T-helper 17 cell (primary cell): Measurements from ENCODE around the gene HOXB8. TPM values are rescaled to one million over a fixed set of nuclear protein-coding genes. Genes with fewer than 3 reads are reported as not detected.

Source experiments
- ATAC-seq: fragments of 150-1000 bp; cut with Tn5 transposase; 2 replicates; pipeline ENCODE4 v1.10.0; 2021; ENCODE audit warnings: mild to moderate bottlenecking, moderate library complexity
- DNase-seq, 3 donors: peaks; one replicate each; pipeline versions ENCODE4 v3.0.0 to v3.0.0-alpha.2; 2020 to 2021
- H3K9me3 ChIP-seq: one replicate; pipeline ENCODE4 v1.7.0; 2013; ENCODE audit warnings: low read length, mild to moderate bottlenecking; ENCODE audit not compliant: control insufficient read depth, poor library complexity, severe bottlenecking
- H3K27ac Mint-ChIP-seq: one replicate; pipeline ENCODE4 v1.8.0; 2022; ENCODE audit warnings: mild to moderate bottlenecking, moderate library complexity, mixed read lengths
- H3K27me3 Mint-ChIP-seq: one replicate; pipeline ENCODE4 v1.8.0; 2022; ENCODE audit warnings: mixed read lengths
- H3K36me3 Mint-ChIP-seq: one replicate; pipeline ENCODE4 v1.8.0; 2022; ENCODE audit warnings: low read depth, mixed read lengths
- H3K4me1 Mint-ChIP-seq: one replicate; pipeline ENCODE4 v1.8.0; 2022; ENCODE audit warnings: mild to moderate bottlenecking, mixed read lengths
- H3K4me3 Mint-ChIP-seq: one replicate; pipeline ENCODE4 v1.8.0; 2022; ENCODE audit warnings: mild to moderate bottlenecking, moderate library complexity, mixed read lengths
- total RNA-seq, 4 donors: library from RNA in 2 of 4; stranded (reverse) in 2 of 4; gene quantifications; one replicate each; pipeline ENCODE4 v1.2.3 and lab custom pipeline; 2022 to 2026

The HOXB8 gene
- total RNA-seq, 2 donors from 2014 or later = not detected

GRCh38 chr17:48615963-48616716 is 1.0 kb upstream of the HOXB8 start:
- Mint-ChIP-seq H3K27ac (peak overlapping the region; percentile 61), H3K27me3 (peaks cover 94% of the 10 kb centered on the region), H3K4me1 (peaks cover 50% of the 10 kb centered on the region), H3K36me3 (peaks cover 7% of the 10 kb centered on the region), H3K4me3 (no peak overlapping the region)
- no peak for ATAC-seq
- DNase-seq = no peak
- no peaks in the 10 kb centered on the region for H3K9me3 ChIP-seq

GRCh38 chr17:48613862-48614694 is 1.0 kb downstream of the HOXB8 start:
- H3K27me3 Mint-ChIP-seq = peaks cover 86% of the 10 kb centered on the region
- H3K4me3 Mint-ChIP-seq = peak overlapping the region; percentile 95
- no peaks in the 10 kb centered on the region for H3K9me3 ChIP-seq
- H3K27ac Mint-ChIP-seq = peak overlapping the region; percentile 73
- H3K4me1 Mint-ChIP-seq = peaks cover 48% of the 10 kb centered on the region
- ATAC-seq (no peak), DNase-seq (no peak)
- peaks cover 6% of the 10 kb centered on the region for H3K36me3 Mint-ChIP-seq

DNA sequence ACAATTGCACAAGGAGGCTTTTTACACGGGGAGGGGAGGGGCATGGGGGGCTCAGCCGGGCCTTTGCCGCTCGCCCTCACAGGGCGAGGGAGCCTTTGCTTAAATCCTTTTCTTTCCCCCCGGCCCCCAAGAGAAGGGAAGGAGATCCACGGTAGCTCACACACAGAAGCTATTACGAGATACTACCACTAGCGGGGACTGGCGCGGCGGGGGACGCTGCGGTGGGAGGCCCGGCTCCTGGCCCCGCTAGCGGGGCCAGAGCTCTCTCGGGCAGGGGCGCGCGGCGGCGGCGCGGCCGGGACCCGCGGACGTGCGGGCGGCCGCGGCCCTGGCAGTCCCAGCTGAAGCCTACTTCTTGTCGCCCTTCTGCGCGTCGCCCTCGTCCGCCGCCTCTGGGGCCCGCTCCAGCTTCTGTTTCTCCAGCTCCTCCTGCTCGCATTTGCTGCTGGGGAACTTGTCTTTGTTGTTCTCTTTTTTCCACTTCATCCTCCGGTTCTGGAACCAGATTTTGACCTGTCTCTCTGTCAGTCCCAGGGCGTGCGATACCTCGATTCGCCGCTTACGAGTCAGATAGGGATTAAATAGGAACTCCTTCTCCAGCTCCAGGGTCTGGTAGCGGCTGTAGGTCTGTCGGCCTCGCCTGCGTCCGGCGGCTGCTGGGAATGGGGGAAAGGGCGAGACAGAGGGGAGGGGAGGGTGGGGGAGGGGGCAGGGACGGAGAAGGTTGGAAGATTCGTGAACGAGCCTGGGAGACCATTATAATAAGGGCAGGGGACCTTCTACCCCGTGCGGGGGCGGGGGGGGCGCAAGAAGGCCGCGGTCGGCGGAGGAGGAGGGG is 2.0 kb downstream of the HOXB8 start:
- peaks cover 6% of the 10 kb centered on the region for H3K36me3 Mint-ChIP-seq
- no peak overlapping the region for H3K27ac Mint-ChIP-seq
- ATAC-seq (peak; percentile 78), DNase-seq (peak in 2 of 3 donors; percentile 46 to 50)
- H3K4me3 Mint-ChIP-seq = peak overlapping the region; percentile 95
- H3K9me3 ChIP-seq = no peaks in the 10 kb centered on the region
- H3K4me1 Mint-ChIP-seq = peaks cover 40% of the 10 kb centered on the region
- H3K27me3 Mint-ChIP-seq = peaks cover 85% of the 10 kb centered on the region

DNA sequence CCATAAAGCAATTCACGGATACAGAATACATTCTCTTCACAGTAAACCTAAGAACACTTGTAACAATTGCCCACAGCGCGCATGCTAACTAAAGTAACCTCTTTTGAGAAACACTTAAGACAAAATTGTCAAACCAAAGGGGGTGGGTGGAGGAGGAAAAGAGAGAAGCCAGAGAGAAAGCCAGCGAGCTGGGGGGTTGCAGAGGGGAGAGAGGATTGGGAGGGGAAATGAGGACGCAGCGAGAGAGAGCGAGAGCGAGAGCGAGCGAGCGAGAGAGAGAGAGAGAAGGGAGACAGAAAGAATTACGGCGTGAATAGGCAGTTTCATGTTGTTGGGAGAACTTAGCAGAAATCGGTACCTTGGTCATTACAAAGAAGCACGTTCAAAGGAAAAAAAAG is 2.6 kb downstream of the HOXB8 start:
- no peaks in the 10 kb centered on the region for H3K9me3 ChIP-seq
- DNase-seq (no peak), ATAC-seq (peak; percentile 18)
- H3K27me3 Mint-ChIP-seq = peaks cover 86% of the 10 kb centered on the region
- peak overlapping the region; percentile 95 for H3K4me3 Mint-ChIP-seq
- peaks cover 41% of the 10 kb centered on the region for H3K4me1 Mint-ChIP-seq
- peaks cover 8% of the 10 kb centered on the region for H3K36me3 Mint-ChIP-seq
- H3K27ac Mint-ChIP-seq = no peak overlapping the region

DNA sequence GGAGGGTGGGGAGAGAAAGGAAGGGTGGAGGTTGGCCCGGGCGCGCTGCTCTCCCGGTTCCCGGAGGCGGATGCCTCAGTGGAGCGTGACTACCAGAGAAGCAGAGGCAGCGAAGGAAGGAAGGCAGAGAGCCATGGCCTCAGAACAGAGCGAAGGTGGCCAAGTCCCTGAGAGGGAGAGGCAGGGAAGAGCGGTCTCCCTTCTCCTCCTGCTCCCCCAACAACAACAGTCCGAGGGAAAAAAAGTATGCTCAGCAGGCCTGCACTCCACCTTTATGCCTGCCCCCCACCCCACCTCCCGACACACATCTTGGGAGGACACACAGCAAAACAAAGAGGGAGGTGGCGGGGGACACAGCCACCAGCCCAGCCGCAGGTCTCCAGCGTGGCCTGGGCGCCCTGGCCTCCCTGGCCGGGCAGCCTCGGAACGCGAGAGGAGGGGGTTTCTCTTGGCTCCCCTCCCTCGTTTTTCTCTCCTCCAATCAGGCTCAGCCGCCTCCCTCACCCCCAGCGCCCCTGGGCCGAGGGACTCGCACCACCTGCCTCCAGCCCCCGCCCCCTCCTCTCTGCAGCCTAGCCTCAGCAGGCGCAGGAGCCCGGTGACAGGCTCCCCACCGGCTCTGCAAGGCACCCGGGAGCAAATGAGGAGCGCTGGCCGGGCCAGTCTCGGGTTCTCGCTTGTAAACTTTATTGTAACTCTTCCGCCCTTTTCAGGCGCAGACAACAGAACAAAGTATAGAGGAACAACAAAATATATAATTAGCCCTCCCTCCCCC is 3.2 kb downstream of the HOXB8 start:
- Mint-ChIP-seq H3K27ac (no peak overlapping the region), H3K4me3 (peak overlapping the region; percentile 95), H3K36me3 (peaks cover 5% of the 10 kb centered on the region), H3K27me3 (peaks cover 86% of the 10 kb centered on the region), H3K4me1 (peaks cover 36% of the 10 kb centered on the region)
- ATAC-seq = peak; percentile 3
- H3K9me3 ChIP-seq = no peaks in the 10 kb centered on the region
- DNase-seq = no peak

- Mint-ChIP-seq H3K27me3 (peaks cover 86% of the 10 kb centered on the region), H3K36me3 (peaks cover 7% of the 10 kb centered on the region), H3K27ac (peak overlapping the region; percentile 65), H3K4me1 (peaks cover 34% of the 10 kb centered on the region), H3K4me3 (peak overlapping the region; percentile 95)
- ATAC-seq (no peak), DNase-seq (no peak)
- H3K9me3 ChIP-seq = no peaks in the 10 kb centered on the region
These were observed 3.9 kb downstream of the HOXB8 start for GRCh38 chr17:48611213-48611612.

DNA sequence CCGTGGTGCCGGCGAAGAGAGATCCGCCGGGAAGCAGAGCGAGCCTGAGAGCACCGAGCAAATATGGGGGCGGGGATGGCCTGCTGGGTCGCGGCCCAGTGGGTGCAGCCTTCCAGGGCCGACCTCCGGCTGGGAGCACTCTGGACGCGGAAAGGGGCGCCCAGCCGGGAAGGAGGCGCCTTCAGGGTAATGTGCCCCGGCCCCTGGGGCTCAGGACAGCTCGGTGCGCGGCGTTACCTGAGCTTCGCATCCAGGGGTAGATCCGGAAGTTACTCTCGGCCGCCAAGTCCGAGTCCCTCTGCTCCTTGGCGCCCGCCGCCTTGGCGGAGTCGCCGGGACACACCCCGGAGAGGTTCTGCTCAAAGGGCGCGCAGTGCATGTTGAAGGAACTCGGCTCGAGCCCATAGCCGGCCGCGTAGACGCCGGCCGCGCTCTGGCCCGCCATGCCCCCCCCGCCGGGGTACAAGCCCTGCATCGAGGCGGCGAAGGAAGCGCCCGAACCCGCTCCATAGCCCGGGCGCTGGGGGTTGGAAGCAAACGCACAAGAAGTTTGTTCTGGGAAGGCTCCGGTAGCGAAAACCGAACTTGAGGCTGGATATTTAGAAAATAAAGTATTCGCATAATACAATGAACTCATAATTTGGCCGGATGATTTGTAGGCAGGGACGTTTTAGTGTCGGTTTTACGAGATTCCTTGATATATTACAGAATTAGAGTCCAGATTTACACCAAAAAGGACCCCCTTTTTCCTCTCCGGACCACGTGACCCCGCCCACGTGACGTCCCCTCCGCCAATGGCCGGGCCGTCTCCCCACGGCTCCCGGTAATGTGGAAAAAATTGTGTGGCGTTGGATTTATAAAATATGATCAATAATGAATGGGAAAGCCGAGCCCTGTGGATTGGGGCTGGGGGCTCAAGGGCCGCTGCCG is 4.5 kb downstream of the HOXB8 start, which contains the start of gene HOXB7:
HOXB7 (minus strand) TSS at position 736 of the 930 bp plus-strand sequence; CDS start at position 637, 99 bp downstream.
- ATAC-seq (peak; percentile 45), DNase-seq (peak in 2 of 3 donors; percentile 46 to 57)
- H3K9me3 ChIP-seq = no peaks in the 10 kb centered on the region
- Mint-ChIP-seq H3K4me3 (peak within 1 kb of the TSS; percentile 95), H3K27ac (peak within 1 kb of the TSS; percentile 65), H3K36me3 (peaks cover 7% of the 10 kb centered on the region), H3K4me1 (peaks cover 34% of the 10 kb centered on the region), H3K27me3 (peaks cover 87% of the 10 kb centered on the region)

- DNase-seq (no peak), ATAC-seq (no peak)
- Mint-ChIP-seq H3K27me3 (peaks cover 87% of the 10 kb centered on the region), H3K36me3 (peaks cover 6% of the 10 kb centered on the region), H3K4me1 (peaks cover 31% of the 10 kb centered on the region), H3K4me3 (peak overlapping the region; percentile 95), H3K27ac (no peak overlapping the region)
- H3K9me3 ChIP-seq = no peaks in the 10 kb centered on the region
These were observed 5.3 kb downstream of the HOXB8 start for GRCh38 chr17:48609759-48610281.

- peaks cover 87% of the 10 kb centered on the region for H3K27me3 Mint-ChIP-seq
- H3K4me3 Mint-ChIP-seq = peak overlapping the region; percentile 25
- no peak overlapping the region for H3K27ac Mint-ChIP-seq
- ATAC-seq = no peak
- no peak for DNase-seq
- H3K4me1 Mint-ChIP-seq = peaks cover 29% of the 10 kb centered on the region
- peaks cover 6% of the 10 kb centered on the region for H3K36me3 Mint-ChIP-seq
- no peaks in the 10 kb centered on the region for H3K9me3 ChIP-seq
These were observed 6.1 kb downstream of the HOXB8 start for GRCh38 chr17:48609033-48609432.

DNA sequence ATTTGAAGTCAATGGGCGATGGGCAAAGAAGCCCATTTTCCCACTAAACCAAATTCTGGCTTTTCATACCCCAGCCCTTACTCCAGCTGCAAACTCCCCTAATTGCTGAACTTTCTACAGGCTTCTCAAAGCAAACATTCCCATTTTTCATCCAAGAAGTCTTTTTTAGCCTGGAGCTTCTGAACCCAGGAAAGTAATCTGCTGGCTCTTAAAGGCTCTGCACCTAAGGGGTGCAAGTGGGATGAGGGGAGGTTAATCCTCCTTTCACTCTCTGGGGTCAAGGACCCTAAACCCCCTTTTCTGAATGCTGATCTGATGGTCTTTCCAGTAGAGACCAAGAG is 6.6 kb downstream of the HOXB8 start:
- peaks cover 26% of the 10 kb centered on the region for H3K4me1 Mint-ChIP-seq
- peaks cover 6% of the 10 kb centered on the region for H3K36me3 Mint-ChIP-seq
- H3K9me3 ChIP-seq = no peaks in the 10 kb centered on the region
- ATAC-seq = no peak
- H3K27me3 Mint-ChIP-seq = peaks cover 88% of the 10 kb centered on the region
- no peak overlapping the region for H3K4me3 Mint-ChIP-seq
- no peak for DNase-seq
- H3K27ac Mint-ChIP-seq = no peak overlapping the region

GRCh38 chr17:48606892-48607614 is 8.0 kb downstream of the HOXB8 start:
- no peaks in the 10 kb centered on the region for H3K9me3 ChIP-seq
- DNase-seq (no peak), ATAC-seq (no peak)
- no peak overlapping the region for H3K27ac Mint-ChIP-seq
- peaks cover 6% of the 10 kb centered on the region for H3K36me3 Mint-ChIP-seq
- no peak overlapping the region for H3K4me3 Mint-ChIP-seq
- H3K27me3 Mint-ChIP-seq = peaks cover 87% of the 10 kb centered on the region
- H3K4me1 Mint-ChIP-seq = peaks cover 24% of the 10 kb centered on the region
